NCI-H128 (cell line): ENCODE measurements around the gene EXTL1.

ENCODE experiments used
- DNase-seq: peaks from one replicate; lab custom pipeline; 2025; ENCODE audit not compliant: unreplicated experiment; lab: John Stamatoyannopoulos, UW

The EXTL1 gene

DNA sequence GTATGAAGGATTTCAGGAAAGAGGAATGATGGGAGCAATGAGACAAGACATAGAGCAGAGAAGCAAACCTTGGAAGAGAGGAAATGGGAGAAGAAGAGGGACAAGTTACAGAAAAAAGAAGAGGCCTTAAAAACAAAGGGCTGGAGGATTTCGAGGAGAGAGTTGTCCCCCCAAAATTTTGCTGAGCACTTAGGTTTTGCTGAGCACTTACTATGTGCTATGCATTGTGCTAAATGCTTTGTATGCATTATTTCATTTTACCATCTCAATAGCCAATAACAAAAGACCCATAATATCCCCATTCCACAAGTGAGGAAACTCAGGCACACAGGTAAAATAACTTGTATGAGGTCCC, 48.3 kb downstream of the EXTL1 start:
- no peak for DNase-seq

DNA sequence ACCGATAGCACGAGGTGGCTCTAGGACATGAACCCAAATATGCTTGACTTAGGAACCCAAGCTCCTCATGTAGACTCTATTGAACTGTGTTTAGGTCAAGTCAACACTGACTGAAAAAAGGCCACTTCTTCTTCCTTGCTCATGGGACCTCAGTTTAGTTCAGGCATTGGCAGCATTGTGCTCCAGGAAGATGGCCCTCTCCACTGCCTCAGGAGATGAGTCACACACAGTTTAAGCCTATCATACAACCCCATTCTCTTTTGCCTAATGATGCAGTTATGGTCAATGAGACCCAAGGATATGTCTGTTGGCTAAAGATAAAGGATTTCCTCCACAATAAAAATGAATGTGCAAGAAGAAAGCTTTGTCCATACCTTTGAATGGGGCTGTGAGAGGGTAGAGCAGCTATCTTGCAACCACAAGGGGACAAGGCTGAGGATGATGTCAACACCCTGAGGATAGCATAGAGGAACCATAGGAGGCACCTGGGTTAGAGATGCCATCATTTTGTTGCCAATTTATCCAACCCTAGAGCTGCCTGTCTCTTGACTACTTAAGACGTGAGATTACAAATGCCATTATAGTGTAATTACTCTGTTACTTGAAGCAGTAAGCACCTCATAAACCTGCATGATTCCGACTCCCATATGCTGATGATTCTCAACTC, 48.9 kb downstream of the EXTL1 start:
- no peak for DNase-seq

DNA sequence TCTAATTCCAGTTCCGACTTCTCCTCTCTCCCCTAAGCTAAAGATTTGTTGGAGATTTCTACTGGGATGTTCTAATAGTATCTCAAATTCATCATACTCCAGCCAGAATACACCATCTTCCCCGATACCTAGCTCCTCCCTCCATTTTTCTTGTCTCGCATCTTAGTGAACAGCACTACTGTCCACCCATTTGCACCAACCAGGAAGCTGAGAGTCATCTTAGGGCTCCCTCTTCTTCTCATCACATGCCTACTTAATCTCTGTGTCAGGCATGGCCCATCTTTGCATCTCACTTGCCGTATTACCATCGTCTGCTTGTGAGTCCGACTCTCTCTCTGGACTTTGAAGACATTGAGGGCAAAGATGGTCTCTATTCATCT, 49.4 kb downstream of the EXTL1 start:
- no peak for DNase-seq

DNA sequence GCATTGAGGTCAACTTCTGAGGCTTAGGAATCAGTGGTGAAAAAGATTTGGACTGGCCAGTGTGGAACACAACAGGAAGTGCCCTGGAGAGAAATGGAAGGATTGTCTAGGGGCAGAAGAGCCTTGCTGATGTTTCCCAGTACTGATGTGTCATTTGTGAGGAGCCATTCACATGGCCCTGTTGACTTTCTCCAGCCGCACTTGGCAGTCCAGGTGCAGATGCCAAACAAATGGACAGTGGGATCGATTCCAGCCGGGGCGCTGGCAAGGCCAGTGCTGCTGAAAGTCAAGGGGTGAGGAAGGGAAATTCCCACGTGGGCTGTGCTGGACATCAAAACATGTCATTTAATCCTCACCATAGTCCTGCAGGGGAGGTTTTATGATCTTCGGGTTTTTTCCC, 50.7 kb downstream of the EXTL1 start:
- no peak for DNase-seq

DNA sequence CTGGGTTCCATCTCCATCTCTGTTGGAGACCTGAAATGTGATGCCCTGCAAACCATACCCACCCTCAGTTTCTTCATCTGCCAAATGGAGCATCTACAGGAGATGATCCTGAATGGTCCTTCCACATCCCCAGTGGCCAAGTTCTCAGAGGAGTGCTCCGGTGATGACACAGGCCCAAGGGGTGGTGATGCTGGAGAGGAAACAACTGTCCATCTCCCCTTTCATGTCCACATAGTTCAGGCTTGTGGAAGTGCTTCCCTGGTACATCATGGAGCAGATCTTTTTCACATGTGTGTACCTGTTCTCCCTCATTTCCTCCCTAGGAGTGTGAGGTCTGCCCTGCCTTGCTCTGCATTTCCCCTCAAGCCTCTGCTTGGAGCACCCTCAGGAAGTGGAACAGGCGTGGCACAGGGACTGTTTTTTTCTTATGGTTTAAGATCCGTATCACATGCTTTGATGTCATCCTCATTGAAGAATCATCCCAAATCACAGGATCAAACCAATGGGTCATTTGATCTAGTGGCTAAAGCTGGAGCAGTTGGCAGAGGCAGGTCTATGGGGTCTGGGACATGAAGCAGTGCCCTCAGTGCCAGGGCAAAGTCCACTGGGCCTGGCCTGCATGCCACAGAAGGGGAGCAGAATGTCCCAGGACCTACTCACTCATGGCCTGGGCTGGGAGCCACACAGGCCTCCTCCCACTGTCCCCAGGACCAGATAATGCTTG, 54.0 kb downstream of the EXTL1 start:
- no peak for DNase-seq

DNA sequence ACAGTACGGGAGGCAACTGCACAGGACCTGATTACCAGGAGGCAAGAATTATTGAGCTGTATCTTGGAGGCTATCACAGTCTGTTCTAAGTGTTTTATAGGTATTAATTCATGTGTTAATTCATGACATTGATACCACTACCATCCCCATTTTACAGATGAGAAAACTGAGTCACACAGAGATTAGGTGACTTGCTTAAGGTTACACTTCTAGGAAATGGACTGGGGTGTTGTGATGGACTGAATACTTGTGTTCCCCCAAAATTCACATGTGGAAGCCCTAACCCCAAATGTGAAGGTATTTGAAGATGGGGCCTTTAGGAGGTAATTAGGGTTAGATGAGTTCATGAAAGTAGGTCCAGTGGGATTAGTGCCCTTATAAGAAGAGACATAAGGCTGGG, 55.9 kb downstream of the EXTL1 start:
- no peak for DNase-seq

DNA sequence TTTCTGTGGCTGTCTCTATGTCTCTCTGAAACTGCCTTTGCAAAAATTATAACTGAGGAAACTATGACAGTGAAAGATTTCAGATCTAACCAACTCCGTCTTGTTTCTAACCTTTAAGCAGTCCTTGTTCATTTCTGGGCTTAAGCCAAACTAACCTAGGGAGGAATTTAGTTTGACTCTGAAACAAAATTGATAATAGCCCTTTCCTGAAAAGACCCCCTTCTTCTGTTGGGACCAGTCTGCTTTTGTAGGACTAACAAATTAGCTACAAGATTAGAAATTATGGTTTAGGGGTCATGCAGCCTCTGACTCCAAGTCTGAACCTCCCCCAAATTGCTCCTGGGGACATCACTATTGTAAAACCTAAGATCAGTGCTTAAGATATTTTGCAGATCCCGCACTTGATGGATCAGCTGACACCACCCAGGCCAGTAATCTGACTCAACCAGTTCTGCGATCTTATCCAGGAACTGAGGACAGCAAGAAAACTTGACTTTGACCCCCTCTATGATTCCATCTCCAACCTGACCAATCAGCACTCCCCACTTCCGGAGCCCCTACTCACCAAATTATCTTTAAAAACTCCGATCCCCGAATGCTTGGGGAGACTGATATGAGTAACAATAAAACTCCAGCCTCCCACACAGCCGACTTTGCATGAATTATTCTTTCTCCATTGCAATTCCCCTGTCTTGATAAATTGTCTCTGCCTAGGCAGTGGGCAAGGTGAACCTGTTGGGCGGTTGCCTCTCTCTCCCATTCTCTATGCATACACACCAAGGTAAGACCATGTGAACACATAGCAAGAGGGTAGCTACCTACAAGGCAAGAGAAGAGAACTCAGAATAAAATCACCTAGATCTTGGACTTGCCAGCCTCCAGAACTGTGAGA, 57.0 kb downstream of the EXTL1 start:
- DNase-seq = no peak

DNA sequence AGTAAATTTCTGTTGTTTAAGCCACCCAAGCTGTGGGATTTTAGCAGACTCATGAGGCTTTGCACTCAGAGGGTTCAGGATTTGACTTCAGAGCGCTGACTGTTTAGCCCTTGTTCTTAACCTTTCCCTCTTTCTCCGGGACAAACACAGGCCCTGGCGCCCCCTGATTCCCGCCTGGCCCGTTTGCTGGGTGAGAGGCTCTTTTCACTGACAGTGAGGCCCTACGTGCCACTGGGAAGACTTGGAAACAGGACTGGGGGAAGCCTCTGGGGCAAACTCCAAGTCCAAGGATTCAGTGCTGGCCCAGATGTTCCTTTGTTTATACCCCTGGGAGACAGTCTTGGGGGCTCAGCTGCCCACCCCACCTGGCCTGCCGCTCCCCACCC, 57.6 kb downstream of the EXTL1 start:
- DNase-seq = no peak

DNA sequence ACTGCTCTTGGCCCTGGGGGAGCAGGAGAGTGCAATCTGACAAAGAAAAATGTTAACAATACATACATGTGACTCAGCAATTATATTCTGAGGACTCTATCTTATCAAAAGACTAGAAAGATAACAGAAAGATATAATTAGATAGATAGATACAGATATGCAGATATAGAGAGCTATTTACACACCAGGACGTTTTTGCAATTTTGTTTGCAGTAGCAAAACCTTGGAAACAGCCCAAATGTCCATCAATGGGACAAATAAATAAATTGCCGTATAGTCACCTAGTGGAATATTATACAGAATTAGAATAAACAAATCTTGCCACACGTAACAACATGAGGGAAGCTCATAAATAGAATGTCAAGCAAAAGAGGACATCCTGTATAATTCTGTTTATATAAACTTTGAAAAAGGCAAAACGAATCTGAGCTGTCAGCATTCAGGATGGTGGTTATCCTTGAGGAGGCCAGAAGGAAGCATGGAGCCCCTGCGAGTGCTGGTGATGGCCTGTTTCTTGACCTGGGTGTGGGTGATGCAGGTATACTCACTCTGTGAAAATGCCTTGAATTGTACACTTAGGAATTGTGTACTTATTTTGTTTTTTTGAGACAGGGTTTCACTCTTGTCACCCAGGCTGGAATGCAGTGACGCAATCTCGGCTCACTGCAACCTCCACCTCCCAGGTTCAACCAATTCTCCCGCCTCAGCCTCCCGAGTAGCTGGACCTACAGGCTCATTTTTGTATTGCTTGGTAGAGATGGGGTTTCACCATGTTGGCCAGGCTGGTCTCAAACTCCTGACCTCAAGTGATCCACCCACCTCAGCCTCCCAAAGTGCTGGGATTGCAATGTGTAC, 58.6 kb downstream of the EXTL1 start:
- no peak for DNase-seq

DNA sequence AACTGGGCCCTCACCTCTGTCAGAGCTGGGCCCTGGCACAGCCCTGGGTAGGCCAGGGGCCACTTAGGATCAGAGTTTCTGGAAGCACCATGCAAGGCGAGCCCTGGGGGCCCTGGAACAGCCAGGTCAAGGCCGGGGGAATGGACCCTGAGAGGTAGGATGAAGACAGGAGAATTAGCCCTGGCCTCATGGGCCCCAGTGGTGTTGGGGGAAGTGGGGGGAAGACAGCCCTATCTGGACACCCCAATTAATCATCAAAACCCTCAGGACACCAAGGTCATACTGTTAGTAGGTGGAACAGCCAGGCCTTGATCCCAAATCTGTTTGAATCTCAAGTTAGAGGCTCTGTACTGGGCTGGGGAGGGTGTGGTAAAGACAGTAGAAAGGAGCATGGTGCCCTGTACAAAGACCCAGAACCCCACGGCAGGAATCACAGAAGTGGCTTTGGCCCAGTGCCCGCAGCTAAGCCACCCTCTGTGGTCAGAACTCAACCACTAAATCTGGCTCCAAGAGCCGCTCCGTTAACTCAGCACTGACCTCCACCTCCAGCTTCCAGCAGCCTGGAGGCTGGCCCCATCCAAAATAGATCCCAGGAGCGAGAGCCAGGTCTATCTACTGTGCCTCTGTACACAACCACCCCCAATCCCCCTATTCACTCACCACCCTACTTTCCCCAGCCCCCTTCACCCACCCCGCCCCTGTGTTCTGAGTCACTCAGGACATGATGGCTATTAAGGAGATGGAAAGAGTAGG, 59.9 kb downstream of the EXTL1 start:
- DNase-seq = no peak

DNA sequence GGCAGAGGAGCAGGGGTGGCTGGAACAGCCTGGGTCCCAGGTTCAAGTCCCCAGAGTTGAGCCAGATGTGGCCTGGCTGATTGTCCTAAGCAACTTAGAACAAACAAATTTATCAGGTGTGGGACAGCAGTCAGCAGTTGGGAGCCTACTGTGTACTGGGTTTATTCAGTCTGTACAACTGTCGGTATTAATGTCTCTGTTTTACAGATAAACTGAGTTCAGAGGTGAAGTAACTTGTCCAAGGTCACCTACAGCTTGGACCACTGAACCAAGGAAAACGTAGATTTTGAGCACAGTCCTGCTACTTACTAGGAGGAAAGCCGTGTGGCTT, 60.4 kb downstream of the EXTL1 start:
- no peak for DNase-seq

DNA sequence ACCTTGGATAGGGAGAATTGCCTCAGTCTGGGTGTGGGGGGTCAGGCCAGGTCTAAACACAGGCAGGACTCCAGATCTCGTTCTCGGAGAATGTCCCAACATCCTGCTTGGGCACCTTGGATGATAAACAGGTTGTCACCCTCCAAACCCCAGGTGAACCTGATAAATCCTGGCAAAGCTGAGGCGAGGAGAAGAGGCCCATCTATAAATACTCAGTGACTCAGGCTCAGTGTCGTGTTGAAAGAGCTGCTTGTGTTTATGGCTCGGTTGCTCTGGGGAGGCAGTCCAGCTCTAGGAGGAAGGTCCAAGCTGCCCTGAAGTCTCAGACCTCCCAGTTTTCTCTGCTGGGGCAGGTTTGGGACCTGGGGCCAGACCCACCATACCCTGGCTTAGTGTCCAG, 61.6 kb downstream of the EXTL1 start:
- no peak for DNase-seq

DNA sequence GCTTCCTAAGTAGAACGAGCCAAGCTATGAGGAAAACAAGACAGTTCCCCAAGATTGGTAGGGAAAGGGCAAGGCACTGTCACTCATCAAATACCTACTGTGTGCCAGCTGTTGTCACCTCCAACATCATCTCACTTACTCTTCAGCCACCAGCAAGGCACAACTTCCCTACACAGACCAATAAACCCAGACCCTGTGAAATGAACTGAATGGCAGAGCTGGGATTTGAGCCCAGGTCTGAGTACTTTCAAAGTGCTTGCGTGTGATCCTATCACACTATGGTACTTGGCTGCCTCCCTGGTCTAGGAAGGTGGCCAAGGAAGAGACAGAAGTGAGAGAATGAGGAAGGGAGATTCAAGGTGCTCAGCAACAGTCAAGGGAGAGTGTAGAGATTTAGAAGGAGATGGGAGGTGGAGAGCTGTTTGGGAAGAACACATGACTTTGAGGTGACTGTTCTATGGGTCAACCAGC, 62.6 kb downstream of the EXTL1 start:
- DNase-seq = no peak

DNA sequence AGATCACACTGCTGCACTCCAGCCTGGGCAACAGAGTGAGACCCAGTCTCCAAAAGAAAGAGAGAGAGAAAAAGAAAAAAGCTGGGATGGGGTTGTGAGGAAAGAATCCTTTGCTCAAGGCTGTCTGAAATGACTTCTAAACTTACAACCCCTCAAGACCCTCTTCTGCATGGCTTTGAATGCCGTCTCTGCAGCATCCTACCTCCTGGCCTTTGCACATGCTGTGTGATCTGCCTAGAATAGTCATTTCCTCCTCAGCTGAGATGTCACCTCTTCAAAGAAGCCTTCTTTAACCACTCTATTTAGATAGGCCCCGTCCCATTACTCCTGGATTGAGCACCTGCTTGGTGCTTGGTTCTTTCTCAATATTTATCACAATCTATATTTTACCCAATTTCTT, 63.3 kb downstream of the EXTL1 start:
- no peak for DNase-seq
